Neutrophil (primary cell): ENCODE results near the gene DZIP1L.
A peak's percentile ranks its signal among the peaks of the same experiment; 100 is the strongest.

Source experiments
- H3K27ac ChIP-seq: fragments of 200-600 bp; sonication (generic); 2 replicates; pipeline ENCODE4 v1.5.1; 2016; ENCODE audit warnings: mild to moderate bottlenecking, moderate library complexity
- H3K27me3 ChIP-seq: fragments of 200-600 bp; sonication (generic); 2 replicates; pipeline ENCODE4 v1.6.0; 2016; ENCODE audit warnings: mild to moderate bottlenecking
- H3K36me3 ChIP-seq: fragments of 200-600 bp; sonication (generic); 2 replicates; pipeline ENCODE4 v1.5.1; 2017
- H3K4me1 ChIP-seq, 2 experiments: fragments of 200-600 bp in 1 of 2; sonication (generic) in 1 of 2; 1 replicate in 1 of 2; 2 replicates in 1 of 2; pipeline versions ENCODE4 v1.5.1 to v1.6.1; 2013 to 2016; ENCODE audit warnings: low read depth in 1 of 2, low read length in 1 of 2, mild to moderate bottlenecking in 1 of 2, moderate library complexity in 1 of 2; ENCODE audit not compliant: control insufficient read depth in 1 of 2, insufficient read depth in 1 of 2
- H3K4me3 ChIP-seq, 2 experiments: fragments of 200-600 bp in 1 of 2; sonication (generic) in 1 of 2; 1 replicate in 1 of 2; 2 replicates in 1 of 2; pipeline ENCODE4 v1.5.1; 2013 to 2016; ENCODE audit warnings: low read depth in 1 of 2, low read length in 1 of 2, mild to moderate bottlenecking in 1 of 2, moderate library complexity in 1 of 2
- H3K9me3 ChIP-seq: fragments of 200-600 bp; sonication (generic); 2 replicates; pipeline ENCODE4 v1.5.1; 2016
- TF ChIP-seq, protein P1 (sequence below): fragments of 200-600 bp; sonication (generic); IDR thresholded peaks from 2 replicates; pipeline ENCODE4 v1.5.1; 2016; ENCODE audit warnings: antibody characterized with exemption

The DZIP1L gene

GRCh38 chr3:138135146-138135832, 19.9 kb upstream of the DZIP1L start:
- peak overlapping the region; percentile 91 for H3K27ac ChIP-seq
- H3K27me3 ChIP-seq = no peaks in the 10 kb centered on the region
- no peaks in the 10 kb centered on the region for H3K9me3 ChIP-seq
- peaks cover 57 to 64% of the 10 kb centered on the region in 2 experiments for H3K4me1 ChIP-seq
- H3K4me3 ChIP-seq = peak overlapping the region in 1 of 2 experiments; percentile 41
- TF ChIP-seq, protein P1, sequence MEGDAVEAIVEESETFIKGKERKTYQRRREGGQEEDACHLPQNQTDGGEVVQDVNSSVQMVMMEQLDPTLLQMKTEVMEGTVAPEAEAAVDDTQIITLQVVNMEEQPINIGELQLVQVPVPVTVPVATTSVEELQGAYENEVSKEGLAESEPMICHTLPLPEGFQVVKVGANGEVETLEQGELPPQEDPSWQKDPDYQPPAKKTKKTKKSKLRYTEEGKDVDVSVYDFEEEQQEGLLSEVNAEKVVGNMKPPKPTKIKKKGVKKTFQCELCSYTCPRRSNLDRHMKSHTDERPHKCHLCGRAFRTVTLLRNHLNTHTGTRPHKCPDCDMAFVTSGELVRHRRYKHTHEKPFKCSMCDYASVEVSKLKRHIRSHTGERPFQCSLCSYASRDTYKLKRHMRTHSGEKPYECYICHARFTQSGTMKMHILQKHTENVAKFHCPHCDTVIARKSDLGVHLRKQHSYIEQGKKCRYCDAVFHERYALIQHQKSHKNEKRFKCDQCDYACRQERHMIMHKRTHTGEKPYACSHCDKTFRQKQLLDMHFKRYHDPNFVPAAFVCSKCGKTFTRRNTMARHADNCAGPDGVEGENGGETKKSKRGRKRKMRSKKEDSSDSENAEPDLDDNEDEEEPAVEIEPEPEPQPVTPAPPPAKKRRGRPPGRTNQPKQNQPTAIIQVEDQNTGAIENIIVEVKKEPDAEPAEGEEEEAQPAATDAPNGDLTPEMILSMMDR = no peak
- no peaks in the 10 kb centered on the region for H3K36me3 ChIP-seq

- no peaks in the 10 kb centered on the region for H3K27me3 ChIP-seq
- TF ChIP-seq, protein P1 = no peak
Observed at GRCh38 chr3:138132239-138132638, 16.8 kb upstream of the DZIP1L start, which contains the start of gene A4GNT. Gene A4GNT, minus strand, starts transcription at chr3:138132390. Its CDS starts 1,134 bp downstream, at chr3:138131256.

DNA sequence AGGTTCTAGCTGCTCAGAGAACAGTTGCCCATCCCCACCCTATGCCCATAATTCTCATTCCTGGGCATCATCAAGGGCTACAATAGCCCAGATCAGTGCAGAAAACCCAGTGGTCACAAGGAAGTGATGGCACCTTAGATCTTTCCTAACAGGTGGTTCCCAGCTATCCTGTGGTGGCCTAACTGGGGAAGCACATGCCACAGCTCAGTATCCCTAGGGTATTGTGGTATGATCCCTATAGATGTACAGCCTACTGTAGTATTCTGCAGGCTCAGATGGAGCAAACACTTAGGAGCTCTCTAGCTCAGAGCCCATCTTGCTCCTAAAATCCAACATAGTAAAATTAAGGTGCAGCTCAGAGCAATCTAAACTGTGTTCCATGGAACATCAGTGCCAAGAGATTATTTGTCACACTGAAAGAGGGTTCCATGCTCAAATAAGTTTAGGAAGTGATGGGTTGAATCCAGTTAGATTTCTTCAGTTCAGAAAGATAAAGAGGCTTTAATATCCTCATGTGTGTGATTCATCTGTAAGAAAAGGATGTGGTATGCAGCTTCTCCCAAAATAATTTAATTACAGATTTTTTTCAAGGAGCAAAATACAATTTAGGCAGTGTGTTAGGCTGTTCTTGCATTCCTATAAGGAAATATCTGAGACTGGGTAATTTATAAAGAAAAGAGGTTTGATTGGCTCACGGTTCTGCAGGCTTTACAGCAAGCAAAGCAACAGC, 12.4 kb upstream of the DZIP1L start:
- Histone ChIP-seq H3K36me3 (no peaks in the 10 kb centered on the region), H3K27ac (no peak overlapping the region), H3K27me3 (no peaks in the 10 kb centered on the region), H3K9me3 (no peaks in the 10 kb centered on the region), H3K4me1 (peaks cover 26 to 30% of the 10 kb centered on the region in 2 experiments), H3K4me3 (no peak overlapping the region)
- TF ChIP-seq, protein P1 = no peak

More at GRCh38 chr3:138132239-138132638, 16.8 kb upstream of the DZIP1L start, which contains the start of gene A4GNT:
- no peak within 1 kb of the TSS for H3K4me3 ChIP-seq
- no peaks in the 10 kb centered on the region for H3K9me3 ChIP-seq
- H3K4me1 ChIP-seq = peaks cover 31 to 45% of the 10 kb centered on the region in 2 experiments
- H3K27ac ChIP-seq = no peak within 1 kb of the TSS
- no peaks in the 10 kb centered on the region for H3K36me3 ChIP-seq

- H3K27me3 ChIP-seq = no peaks in the 10 kb centered on the region
- H3K4me1 ChIP-seq = peaks cover 26 to 30% of the 10 kb centered on the region in 2 experiments
- no peak overlapping the region for H3K4me3 ChIP-seq
- H3K36me3 ChIP-seq = no peaks in the 10 kb centered on the region
- TF ChIP-seq, protein P1 = no peak
- H3K9me3 ChIP-seq = no peaks in the 10 kb centered on the region
- H3K27ac ChIP-seq = peak overlapping the region; percentile 79
Observed at GRCh38 chr3:138125548-138126221, 10.3 kb upstream of the DZIP1L start.

GRCh38 chr3:138124706-138125355, 9.4 kb upstream of the DZIP1L start:
- TF ChIP-seq, protein P1 = no peak
- Histone ChIP-seq H3K27ac (peak overlapping the region; percentile 79), H3K36me3 (no peaks in the 10 kb centered on the region), H3K4me3 (no peak overlapping the region), H3K9me3 (no peaks in the 10 kb centered on the region), H3K27me3 (no peaks in the 10 kb centered on the region), H3K4me1 (peaks cover 33 to 37% of the 10 kb centered on the region in 2 experiments)
